SK-N-SH treated with all-trans-retinoic acid at 6 μM for 48 hours (cell line): Measurements from ENCODE around the gene NAT14.

Experiments
- ATAC-seq: fragments of 200-7000 bp; cut with Tn5 transposase; 3 replicates; pipeline ENCODE4 v1.9.1; 2020; ENCODE audit warnings: mild to moderate bottlenecking, moderate library complexity
- BACH2 ChIP-seq: fragments of 250-450 bp; sonication (Bioruptor Pico); IDR thresholded peaks from 2 replicates; pipeline ENCODE4 v1.9.0; 2021; ENCODE audit warnings: mild to moderate bottlenecking, borderline replicate concordance
- CSDC2 ChIP-seq: fragments of 250-450 bp; sonication (Bioruptor Pico); IDR thresholded peaks from 2 replicates; pipeline ENCODE4 v1.5.0; 2020; ENCODE audit warnings: mild to moderate bottlenecking, moderate library complexity
- CSRNP3 ChIP-seq: fragments of 250-450 bp; sonication (Bioruptor Pico); IDR thresholded peaks from 2 replicates; pipeline ENCODE4 v1.5.1; 2021; ENCODE audit warnings: mild to moderate bottlenecking, moderate library complexity
- ESRRG ChIP-seq: fragments of 250-450 bp; sonication (Bioruptor Pico); IDR thresholded peaks from 2 replicates; pipeline ENCODE4 v1.6.1; 2021; ENCODE audit warnings: mild to moderate bottlenecking
- ISL1 ChIP-seq: fragments of 250-450 bp; sonication (Bioruptor Pico); IDR thresholded peaks from 2 replicates; pipeline ENCODE4 v2.1.2; 2022; ENCODE audit warnings: mild to moderate bottlenecking, moderate library complexity
- OSR1 ChIP-seq: fragments of 250-450 bp; sonication (Bioruptor Pico); IDR thresholded peaks from 2 replicates; pipeline ENCODE4 v1.8.0; 2022; ENCODE audit warnings: moderate library complexity, mild to moderate bottlenecking, inconsistent platforms
- POU6F1 ChIP-seq: fragments of 250-450 bp; sonication (Bioruptor Pico); IDR thresholded peaks from 2 replicates; pipeline ENCODE4 v1.8.0; 2021; ENCODE audit warnings: low read depth, mild to moderate bottlenecking, moderate library complexity, borderline replicate concordance
- RARB ChIP-seq: fragments of 250-450 bp; sonication (Bioruptor Pico); IDR thresholded peaks from 2 replicates; pipeline ENCODE4 v1.8.0; 2021; ENCODE audit warnings: mild to moderate bottlenecking, moderate library complexity
- SNAI2 ChIP-seq: fragments of 250-450 bp; sonication (Bioruptor Pico); IDR thresholded peaks from 2 replicates; pipeline ENCODE4 v1.5.0; 2020; ENCODE audit warnings: mild to moderate bottlenecking, moderate library complexity
- TCF4 ChIP-seq: fragments of 250-450 bp; sonication (Bioruptor Pico); IDR thresholded peaks from 2 replicates; pipeline ENCODE4 v1.8.0; 2021; ENCODE audit warnings: mild to moderate bottlenecking, moderate library complexity, borderline replicate concordance
- ZC3H10 ChIP-seq: fragments of 250-450 bp; sonication (Bioruptor Pico); IDR thresholded peaks from 2 replicates; pipeline ENCODE4 v1.5.1; 2021; ENCODE audit warnings: mild to moderate bottlenecking, moderate library complexity
- ZFP3 ChIP-seq: fragments of 250-450 bp; sonication (Bioruptor Pico); IDR thresholded peaks from 2 replicates; pipeline ENCODE4 v1.5.0; 2020; ENCODE audit warnings: mild to moderate bottlenecking, moderate library complexity
- ZNF565 ChIP-seq: fragments of 450-650 bp; formaldehyde crosslinking; conservative IDR thresholded peaks from 2 replicates; pipeline ENCODE4 v1.5.0; 2020; ENCODE audit warnings: low read depth, mild to moderate bottlenecking, moderate library complexity
- ZNF70 ChIP-seq: fragments of 450-650 bp; formaldehyde crosslinking; IDR thresholded peaks from 2 replicates; pipeline ENCODE4 v1.5.0; 2020; ENCODE audit warnings: mild to moderate bottlenecking, moderate library complexity
- ZNF8 ChIP-seq: fragments of 450-650 bp; formaldehyde crosslinking; IDR thresholded peaks from 2 replicates; pipeline ENCODE4 v1.5.0; 2020; ENCODE audit warnings: mild to moderate bottlenecking, moderate library complexity
- TF ChIP-seq, protein P1 (sequence below): fragments of 250-450 bp; sonication (Bioruptor Pico); IDR thresholded peaks from 2 replicates; pipeline ENCODE4 v1.8.0; 2020; ENCODE audit warnings: mild to moderate bottlenecking, moderate library complexity, borderline replicate concordance
- TF ChIP-seq, protein P2 (sequence below): fragments of 250-450 bp; sonication (Bioruptor Pico); IDR thresholded peaks from 2 replicates; pipeline ENCODE4 v1.5.1; 2020; ENCODE audit warnings: low read depth, mild to moderate bottlenecking, moderate library complexity
- TF ChIP-seq, protein P3 (sequence below): fragments of 250-450 bp; sonication (Bioruptor Pico); IDR thresholded peaks from 2 replicates; pipeline ENCODE4 v1.5.0; 2020; ENCODE audit warnings: mild to moderate bottlenecking, moderate library complexity

The NAT14 gene

GRCh38 chr19:55486971-55487923, 2.3 kb downstream of the NAT14 start:
- peak; percentile 68 for ATAC-seq
- TF ChIP-seq ISL1, result no peak
- TF ChIP-seq, protein P1, sequence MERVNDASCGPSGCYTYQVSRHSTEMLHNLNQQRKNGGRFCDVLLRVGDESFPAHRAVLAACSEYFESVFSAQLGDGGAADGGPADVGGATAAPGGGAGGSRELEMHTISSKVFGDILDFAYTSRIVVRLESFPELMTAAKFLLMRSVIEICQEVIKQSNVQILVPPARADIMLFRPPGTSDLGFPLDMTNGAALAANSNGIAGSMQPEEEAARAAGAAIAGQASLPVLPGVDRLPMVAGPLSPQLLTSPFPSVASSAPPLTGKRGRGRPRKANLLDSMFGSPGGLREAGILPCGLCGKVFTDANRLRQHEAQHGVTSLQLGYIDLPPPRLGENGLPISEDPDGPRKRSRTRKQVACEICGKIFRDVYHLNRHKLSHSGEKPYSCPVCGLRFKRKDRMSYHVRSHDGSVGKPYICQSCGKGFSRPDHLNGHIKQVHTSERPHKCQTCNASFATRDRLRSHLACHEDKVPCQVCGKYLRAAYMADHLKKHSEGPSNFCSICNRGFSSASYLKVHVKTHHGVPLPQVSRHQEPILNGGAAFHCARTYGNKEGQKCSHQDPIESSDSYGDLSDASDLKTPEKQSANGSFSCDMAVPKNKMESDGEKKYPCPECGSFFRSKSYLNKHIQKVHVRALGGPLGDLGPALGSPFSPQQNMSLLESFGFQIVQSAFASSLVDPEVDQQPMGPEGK (CRISPR knock-in tag), result 0 out of 2 replicates have a peak, but pooled peaks have one; percentile 34
- TF ChIP-seq, all 23 proteins: peak for 1

DNA sequence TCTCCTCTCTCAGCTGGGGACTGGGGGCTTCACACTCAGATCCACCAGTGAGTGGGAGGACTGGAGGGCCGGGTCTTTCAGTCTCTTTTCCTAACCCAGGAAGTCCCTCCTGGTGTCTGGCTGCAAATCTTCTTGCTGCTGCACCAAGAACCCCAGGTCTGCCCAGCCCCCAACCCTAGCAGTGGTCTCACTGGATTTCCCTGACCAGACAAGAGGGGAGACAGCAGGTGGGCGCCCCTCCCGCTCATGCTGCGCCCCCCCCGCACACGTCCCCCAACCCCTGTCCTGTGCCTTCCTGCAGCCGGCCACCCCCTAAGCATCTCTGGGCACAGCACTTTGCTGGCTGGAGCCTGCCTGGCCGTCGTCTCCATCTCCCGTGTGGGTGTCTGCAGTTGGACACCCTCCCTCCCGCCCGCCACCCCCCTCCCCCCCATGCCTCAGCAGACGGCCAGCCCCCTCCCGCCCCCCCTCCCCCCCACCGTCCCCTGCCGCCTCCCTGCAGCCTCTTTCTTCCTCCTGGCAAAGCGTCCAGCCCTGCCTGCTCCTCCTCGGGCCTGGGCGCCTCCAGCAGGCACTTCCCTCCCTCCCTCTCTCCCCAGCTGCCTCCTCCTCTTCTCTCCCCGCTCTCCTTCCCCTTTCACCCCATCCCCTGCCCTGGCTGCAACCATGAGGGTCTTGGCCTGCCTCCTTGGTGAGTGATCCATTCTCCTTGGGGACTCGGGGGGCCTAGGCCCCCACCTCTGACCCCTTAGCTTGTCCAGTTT, 3.1 kb downstream of the NAT14 start, which contains the start of gene SSC5D:
Gene SSC5D, plus strand, starts transcription at position 513 of the 764 bp plus-strand sequence. Its CDS starts 154 bp downstream, at position 667.
- no peak for TF ChIP-seq ZFP3 (CRISPR knock-in tag)
- no peak for TF ChIP-seq OSR1
- no peak for TF ChIP-seq ZC3H10
- peak; percentile 10 for ATAC-seq

DNA sequence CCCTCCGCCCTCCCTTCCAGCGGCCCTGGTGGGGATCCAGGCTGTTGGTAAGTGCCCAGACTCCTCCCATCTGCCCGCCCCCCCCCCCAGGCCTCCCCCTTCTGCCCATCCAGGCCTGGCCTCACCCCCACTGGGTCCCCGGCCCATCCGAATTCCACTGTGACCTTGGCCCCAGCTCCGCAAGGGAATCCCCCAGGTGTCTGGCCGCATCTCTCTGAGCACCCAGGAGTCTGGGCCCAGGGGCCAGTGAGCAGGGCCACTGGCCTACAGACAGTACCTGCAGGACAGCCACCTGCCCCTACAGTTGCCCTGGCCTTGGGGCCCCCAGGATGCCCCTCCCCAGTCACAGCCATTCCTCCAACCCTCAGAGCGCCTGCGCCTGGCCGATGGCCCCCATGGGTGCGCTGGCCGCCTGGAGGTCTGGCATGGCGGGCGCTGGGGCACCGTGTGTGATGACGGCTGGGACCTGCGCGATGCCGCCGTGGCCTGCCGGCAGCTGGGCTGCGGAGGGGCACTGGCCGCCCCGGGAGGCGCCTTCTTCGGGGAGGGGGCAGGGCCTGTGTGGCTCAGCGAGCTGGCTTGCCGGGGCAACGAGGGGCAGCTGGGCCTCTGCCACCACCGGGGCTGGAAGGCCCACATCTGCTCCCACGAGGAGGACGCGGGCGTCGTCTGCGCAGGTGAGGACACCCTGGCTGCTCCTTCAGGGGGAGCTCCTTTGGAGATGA, 4.2 kb downstream of the NAT14 start:
- no peak for ATAC-seq
- TF ChIP-seq ZFP3 (CRISPR knock-in tag), result no peak
- TF ChIP-seq POU6F1 (CRISPR knock-in tag), result no peak
- TF ChIP-seq SNAI2 (CRISPR knock-in tag), result no peak
- TF ChIP-seq ZNF8, result no peak
- TF ChIP-seq CSRNP3 (CRISPR knock-in tag), result no peak

DNA sequence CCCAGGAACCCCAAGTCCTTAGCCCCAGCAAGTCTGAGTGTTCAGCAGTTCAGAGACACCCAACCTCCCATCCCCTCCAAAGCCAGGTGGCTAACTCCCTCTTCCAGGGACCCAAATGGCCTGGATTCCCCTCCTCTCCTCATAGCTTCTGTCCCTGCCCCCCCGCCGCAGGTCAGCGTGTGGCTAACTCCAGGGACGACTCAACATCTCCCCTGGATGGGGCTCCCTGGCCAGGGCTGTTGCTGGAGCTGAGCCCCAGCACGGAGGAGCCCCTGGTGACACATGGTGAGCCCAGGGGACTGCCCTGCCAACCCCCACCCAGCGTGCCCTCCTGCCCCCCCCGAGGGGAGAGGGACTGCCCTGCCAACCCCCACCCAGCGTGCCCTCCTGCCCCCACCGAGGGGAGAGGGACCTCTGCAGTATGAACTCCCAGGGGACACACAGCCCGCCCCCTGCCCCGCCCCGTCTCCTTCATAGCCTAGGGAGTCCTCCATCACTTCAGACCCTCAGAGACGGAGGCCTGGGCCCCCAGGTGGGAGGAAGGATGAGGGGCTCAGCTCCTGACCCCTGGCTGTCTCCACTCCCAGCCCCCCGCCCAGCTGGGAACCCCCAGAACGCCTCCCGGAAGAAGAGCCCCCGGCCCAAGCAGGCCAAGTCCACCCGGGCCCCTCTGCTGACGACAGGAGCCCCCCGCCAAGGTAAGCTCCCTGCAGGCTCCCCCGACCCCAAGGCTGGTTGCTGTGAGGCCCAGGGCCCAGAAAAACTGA, 4.9 kb downstream of the NAT14 start:
- no peak for ATAC-seq
- TF ChIP-seq, protein P2, sequence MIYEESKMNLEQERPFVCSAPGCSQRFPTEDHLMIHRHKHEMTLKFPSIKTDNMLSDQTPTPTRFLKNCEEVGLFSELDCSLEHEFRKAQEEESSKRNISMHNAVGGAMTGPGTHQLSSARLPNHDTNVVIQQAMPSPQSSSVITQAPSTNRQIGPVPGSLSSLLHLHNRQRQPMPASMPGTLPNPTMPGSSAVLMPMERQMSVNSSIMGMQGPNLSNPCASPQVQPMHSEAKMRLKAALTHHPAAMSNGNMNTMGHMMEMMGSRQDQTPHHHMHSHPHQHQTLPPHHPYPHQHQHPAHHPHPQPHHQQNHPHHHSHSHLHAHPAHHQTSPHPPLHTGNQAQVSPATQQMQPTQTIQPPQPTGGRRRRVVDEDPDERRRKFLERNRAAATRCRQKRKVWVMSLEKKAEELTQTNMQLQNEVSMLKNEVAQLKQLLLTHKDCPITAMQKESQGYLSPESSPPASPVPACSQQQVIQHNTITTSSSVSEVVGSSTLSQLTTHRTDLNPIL (CRISPR knock-in tag), result no peak
- TF ChIP-seq ZNF8 (no peak), ZC3H10 (no peak), ESRRG (no peak), TCF4 (CRISPR knock-in tag) (no peak), SNAI2 (CRISPR knock-in tag) (no peak), POU6F1 (CRISPR knock-in tag) (no peak), ZNF565 (no peak), BACH2 (no peak), ZNF70 (no peak), RARB (CRISPR knock-in tag) (no peak), CSDC2 (no peak)
- TF ChIP-seq, protein P3, sequence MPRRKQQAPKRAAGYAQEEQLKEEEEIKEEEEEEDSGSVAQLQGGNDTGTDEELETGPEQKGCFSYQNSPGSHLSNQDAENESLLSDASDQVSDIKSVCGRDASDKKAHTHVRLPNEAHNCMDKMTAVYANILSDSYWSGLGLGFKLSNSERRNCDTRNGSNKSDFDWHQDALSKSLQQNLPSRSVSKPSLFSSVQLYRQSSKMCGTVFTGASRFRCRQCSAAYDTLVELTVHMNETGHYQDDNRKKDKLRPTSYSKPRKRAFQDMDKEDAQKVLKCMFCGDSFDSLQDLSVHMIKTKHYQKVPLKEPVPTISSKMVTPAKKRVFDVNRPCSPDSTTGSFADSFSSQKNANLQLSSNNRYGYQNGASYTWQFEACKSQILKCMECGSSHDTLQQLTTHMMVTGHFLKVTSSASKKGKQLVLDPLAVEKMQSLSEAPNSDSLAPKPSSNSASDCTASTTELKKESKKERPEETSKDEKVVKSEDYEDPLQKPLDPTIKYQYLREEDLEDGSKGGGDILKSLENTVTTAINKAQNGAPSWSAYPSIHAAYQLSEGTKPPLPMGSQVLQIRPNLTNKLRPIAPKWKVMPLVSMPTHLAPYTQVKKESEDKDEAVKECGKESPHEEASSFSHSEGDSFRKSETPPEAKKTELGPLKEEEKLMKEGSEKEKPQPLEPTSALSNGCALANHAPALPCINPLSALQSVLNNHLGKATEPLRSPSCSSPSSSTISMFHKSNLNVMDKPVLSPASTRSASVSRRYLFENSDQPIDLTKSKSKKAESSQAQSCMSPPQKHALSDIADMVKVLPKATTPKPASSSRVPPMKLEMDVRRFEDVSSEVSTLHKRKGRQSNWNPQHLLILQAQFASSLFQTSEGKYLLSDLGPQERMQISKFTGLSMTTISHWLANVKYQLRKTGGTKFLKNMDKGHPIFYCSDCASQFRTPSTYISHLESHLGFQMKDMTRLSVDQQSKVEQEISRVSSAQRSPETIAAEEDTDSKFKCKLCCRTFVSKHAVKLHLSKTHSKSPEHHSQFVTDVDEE (CRISPR knock-in tag), result no peak
- TF ChIP-seq, protein P1 (CRISPR knock-in tag), result no peak
